Measurements from ENCODE around the gene FGF7.

- no peak for TF ChIP-seq TAF1 (IDR thresholded peaks at IDR 0.05; ENCODE audit: low read depth, low read length)
- TF ChIP-seq EGR1 (IDR thresholded peaks at IDR 0.05; ENCODE audit: borderline replicate concordance, low read depth, low read length): no peak
- no peak for TF ChIP-seq CTCF (IDR thresholded peaks at IDR 0.05; ENCODE audit: control extremely low read depth in 1 of 3, insufficient read depth in 1 of 3, low read depth in 1 of 3, low read length in 3 of 3)
- TF ChIP-seq ATF3 (IDR thresholded peaks at IDR 0.05; ENCODE audit: insufficient read depth, low read depth, low read length): no peak
- no peak for TF ChIP-seq POLR2AphosphoS5 (IDR thresholded peaks at IDR 0.05; ENCODE audit: low read depth, low read length)
These were observed 39.3 kb downstream of the FGF7 start for GRCh38 chr15:49462232-49462844.

All from H1 (cell line).